HG02943 (cell line): ENCODE measurements around the gene IFT57.

ENCODE experiments used
- ATAC-seq: cut with Tn5 transposase; IDR thresholded peaks from one replicate; pipeline ENCODE4 v1.9.1; 2021; ENCODE audit warnings: mild to moderate bottlenecking, low read depth, moderate library complexity; ENCODE audit not compliant: unreplicated experiment

The IFT57 gene

DNA sequence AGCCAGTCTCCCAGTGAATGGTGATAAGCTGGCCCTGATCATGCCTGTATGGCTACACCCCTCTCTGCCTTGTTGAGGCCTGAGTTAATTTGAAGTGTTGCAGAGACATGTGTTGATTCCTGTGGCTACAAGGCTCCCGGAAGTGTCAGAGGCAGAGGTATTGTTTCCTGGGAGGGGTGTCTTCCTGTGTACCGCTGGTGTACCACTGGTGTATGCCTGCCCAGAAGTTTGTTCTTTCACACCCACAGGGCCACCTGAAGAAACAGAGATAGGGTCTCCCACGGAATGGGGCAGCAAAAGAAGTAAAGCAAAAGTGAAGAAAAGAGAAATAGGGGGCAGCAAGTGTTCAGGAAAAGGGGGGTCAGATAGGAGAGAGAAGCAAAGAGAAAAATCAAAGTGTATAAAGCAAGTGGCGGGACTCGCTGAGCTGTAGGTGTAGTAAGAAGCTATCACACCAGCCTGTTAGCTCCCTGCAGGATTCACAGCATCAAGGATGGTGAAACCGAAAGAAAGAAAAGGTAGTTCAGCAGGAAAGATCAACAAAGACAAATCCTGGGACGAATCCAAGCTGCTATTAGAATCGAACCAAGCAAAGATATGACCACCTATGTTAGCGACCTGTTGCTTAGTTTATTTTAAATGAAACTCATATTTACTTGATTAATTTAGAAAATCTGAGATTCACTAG is 94.8 kb downstream of the IFT57 start:
- no peak for ATAC-seq

DNA sequence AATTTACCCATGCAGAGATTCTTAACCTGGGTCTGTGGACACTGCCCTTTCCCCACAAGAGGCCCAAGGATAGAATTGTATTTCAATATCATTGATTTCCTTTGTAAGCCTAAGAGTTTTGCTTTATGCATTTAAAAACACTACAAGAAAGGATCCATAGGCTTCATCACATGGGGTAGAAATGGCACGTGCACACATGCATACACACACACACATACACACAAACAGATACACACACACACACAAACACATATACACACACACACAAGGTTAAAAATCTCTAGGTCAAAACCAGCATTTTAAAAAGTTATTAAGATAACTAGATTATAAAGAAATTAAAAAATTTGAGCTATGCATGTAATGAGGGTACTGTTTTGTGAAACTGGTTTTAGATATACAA is 95.9 kb downstream of the IFT57 start:
- ATAC-seq, result no peak

- ATAC-seq, result peak; percentile 61
Observed at GRCh38 chr3:108125550-108126071, 96.6 kb downstream of the IFT57 start.

DNA sequence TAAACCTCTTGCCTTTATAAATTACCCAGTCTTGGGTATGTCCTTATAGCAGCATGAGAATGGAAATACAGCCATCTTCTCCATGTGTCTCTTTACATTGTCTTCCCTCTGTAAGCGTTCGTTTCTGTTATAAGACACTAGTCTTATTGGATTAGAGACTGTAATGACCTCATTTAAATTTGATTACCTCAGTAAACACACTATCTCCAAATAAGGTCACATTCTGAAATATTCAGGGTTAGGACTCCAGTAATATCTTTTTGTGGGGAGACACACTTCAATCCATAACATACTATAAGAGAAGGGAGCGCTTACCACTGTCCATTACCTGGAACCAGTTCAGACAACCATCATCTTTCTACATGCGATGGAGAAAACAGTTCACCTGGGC is 97.1 kb downstream of the IFT57 start:
- no peak for ATAC-seq

DNA sequence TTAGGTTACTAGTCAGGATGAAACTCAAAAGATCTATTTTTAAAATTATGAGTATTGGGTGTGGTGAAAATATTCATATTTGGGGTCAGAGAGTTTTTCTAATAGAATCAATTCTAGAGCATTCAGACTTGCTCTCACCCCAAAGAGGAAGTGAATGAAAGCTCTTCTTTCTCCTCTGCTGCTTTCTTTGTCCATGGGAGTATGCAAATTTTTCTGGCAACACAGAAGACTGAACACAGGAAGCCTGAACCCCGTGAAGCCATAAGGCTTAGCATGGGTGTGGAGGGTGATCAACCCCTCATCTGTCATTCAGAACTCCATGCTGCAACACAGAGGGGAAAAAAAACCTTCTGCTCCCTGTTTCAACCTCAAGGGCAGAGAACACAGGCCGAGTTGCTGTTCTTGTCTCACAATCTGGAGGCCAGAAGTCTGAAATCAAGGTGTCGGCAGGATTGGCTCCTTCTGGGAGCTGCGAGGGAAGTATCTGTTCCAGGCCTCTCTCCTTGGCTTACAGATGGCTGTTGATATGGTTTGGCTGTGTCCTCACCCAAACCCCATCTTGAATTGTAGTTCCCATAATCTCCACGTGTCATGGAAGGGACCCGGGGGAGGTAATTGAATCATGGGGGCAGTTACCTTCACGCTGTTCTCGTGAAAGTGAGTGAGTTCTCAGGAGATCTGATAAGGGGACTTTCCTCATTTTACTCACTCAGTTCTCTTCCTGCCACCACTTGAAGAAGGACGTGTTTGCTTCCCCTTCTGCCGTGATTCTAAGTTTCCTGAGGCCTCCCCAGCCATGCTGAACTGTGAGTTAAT is 97.7 kb downstream of the IFT57 start:
- peak; percentile 81 for ATAC-seq

DNA sequence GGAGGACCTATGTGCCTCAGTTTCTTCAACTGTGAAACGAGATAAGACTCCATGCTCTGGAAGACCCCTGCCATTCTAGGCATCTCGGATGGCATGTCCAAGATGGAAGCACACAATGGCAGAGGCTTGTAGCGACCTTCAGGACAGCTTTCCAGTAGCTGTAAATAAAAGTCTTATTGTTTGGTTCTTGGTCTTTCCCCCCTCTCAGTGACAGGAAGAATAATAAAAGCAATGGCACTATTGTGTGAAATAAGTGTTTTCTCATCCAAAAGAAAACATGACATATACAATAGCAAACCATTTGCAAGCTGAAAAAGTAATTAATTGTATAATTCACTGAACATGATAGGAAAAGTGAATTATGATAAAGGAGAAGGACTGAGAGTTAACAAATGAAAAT is 98.9 kb downstream of the IFT57 start:
- ATAC-seq, result no peak

DNA sequence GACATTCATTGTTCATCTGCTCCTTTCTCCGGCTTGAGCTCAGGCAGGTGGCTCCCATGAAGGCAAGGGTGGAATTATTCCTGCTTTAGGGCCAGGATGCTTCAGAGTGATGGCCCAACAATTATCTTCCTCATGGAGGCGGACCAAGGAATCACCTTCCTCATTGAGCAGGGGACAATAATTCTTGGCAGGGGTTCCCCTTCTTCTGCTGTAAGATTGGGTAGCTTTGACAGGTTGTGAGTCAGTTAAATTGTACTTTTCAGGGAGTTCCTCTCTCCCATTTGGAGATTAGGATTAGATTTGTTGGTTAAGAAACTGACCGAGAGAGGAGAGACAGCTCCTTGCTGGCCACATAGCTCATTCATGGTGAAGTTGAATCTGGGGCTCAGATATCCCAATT is 99.9 kb downstream of the IFT57 start:
- ATAC-seq, result no peak

- ATAC-seq, result no peak
Observed at GRCh38 chr3:108119398-108120104, 102.7 kb downstream of the IFT57 start.

DNA sequence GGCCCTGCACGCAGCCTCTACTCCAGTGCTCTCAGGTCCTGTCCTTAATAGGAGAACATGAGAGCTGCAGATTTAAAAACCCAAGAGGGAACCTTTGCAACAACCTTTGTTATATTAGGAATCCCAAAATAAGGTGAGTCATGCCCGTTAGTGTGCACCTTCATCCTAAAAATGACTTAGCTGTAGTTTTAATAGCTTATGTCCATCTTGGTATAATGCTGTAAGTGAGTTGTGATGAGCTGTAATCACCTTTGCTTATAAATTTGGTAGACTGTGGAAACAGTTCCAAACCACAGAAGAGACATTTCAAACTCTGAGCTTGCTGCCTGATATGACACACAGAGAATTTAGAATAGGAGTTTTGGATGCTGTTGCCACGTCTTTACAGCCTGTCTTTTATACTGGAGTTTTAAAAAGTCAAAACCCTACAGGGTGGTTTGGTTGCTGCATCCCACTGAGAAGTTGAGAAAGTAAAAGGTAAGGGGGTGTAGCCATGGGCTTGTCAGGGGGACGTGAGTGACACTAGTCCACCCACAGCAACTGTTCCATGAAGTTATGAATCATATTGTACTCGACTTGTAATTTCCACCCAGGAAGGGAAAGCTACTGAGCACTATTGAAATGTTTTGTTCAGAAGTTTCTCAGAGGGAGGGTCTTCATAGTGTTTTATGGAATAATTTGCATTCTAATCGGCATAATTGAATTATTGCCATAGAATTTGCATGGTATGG is 104.0 kb downstream of the IFT57 start:
- ATAC-seq, result no peak

DNA sequence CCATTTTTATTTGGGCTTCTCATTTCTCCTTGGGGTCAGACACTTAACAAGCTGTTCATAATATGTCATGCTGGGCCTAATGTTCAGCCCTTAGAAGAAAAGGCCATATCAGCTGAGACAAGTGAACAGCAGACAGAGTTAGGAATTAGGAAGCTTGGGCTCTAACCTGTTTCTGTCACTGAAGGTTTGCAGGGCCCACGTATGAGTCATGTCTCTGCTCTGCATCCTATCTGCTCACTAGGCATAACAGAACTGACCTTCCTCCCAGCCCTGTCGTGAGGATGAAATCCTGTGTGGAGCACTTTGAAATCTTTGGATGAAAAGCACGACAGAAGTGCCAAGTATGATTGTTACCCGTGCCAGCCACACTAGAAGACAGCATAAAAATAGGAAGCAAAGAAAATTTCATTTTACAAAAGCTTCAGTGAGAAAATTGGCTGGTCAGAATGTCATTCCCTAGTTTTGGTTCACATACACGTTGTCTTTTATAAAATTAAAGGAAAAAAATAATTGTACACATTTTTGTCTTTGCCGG is 104.9 kb downstream of the IFT57 start:
- no peak for ATAC-seq

DNA sequence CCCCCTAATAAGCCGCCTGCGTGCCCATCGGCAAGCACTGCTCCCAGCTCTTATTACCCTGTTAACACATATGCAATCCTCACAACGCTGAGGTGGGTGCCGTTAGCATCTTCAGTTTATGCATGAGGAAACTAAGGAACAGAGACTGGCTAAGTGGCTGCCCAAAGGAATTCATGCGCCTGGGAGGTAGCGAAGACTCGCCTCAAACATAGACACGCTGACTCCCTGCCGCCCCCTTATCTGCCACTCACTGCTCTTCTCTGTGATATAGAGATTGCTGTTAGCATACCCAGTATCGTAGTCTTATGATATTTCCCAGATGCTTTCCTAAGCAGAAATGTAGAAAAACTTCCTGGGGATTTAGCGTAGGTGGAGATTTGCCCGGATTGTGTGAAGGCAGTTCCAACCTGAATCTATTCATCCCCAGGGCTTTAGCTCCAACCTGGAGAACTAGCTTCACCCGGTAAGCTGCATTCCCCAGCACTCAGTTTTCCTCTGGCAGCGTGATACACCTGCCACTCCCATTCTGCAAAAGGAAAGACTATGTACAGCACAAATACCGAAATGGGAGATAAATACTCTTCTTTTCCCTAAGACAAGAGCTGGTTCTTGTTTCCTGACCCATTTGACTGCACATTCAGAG is 107.7 kb downstream of the IFT57 start:
- no peak for ATAC-seq

DNA sequence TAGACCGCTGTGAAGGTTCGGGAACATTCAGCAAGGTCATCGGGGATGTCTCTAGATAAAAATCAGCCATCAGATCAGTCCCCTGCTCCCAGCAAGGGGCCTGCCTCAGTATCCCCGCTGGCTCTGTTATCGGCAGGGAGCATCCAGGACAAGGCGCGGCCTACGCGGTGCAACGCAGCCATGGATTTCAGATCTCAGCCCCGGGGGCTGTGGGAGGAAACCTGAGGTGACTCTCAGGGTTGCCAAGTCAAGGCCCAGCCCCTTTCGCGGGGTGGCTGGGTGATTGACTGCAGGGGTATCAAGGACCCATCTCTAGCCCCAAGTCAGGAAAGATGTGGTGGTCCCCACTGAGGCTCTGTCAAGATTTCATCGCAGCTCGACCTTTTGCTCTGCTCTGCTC is 108.2 kb downstream of the IFT57 start:
- no peak for ATAC-seq

DNA sequence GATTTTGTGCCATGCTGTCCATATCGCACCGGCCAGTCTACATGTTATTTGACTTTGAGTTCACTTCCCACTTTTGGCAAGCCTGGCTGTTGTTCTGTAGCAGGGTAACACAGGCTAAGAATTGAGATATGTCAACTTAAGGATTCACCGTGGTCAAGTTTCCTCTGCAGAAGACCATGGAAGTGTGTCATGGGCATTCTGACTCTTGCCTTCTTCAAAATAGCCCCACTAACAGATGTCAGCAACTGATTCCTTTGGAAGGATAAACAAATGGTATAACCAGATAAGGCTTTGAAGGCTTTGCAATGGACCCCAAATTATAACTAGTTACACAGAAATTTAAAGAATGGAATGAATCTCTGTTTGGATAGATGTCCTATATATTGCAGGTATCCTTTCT is 111.3 kb downstream of the IFT57 start:
- ATAC-seq, result no peak
